Astrocyte of the cerebellum (primary cell): ENCODE results near the gene C1QTNF9B.

Experiments used
- DNase-seq: peaks from one replicate; pipeline ENCODE4 v3.0.0-alpha.2; 2011; ENCODE audit warnings: low read depth
- H3K4me3 ChIP-seq: 2 replicates; pipeline ENCODE4 v1.5.1; 2011; ENCODE audit warnings: mild to moderate bottlenecking, low read depth, low read length, moderate library complexity
- CTCF ChIP-seq: IDR thresholded peaks from 2 replicates; pipeline ENCODE4 v1.5.1; 2012; ENCODE audit warnings: low read length, low read depth, moderate library complexity, mild to moderate bottlenecking; ENCODE audit errors: missing control alignments
- in situ Hi-C: cut with HindIII; loops from 2 replicates; pipeline ENCODE4 v1.10.0; 2017; ENCODE audit warnings: low sequenced_read_pairs

Gene C1QTNF9B

GRCh38 chr13:23844132-23844531 is 53.2 kb downstream of the C1QTNF9B start:
- in situ Hi-C loops, result no loop called here
- no peak for DNase-seq
- H3K4me3 ChIP-seq, result no peak overlapping the region
- no peak for TF ChIP-seq CTCF

GRCh38 chr13:23843436-23843835 is 53.9 kb downstream of the C1QTNF9B start:
- in situ Hi-C loops, result no loop called here
- H3K4me3 ChIP-seq, result no peak overlapping the region
- no peak for DNase-seq
- no peak for TF ChIP-seq CTCF

DNA sequence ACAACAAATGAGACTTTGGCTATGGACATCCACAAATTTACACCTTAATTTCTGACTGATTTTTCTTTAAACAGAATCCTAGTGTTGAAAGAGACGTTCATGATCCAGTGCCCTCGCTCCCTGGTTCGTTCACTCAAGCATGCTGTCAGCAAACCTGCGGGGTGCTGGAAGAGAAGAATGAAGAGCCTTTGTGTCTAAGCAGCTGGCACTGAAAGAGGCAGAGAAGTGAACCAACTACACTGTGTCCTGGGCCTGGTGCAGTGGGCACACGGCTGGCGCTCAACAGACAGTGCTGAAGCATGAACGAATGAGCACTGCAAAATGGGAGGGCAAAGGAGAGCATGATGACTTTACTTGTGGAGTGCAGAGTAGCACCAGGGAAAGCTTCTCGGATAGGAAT is 54.9 kb downstream of the C1QTNF9B start:
- TF ChIP-seq CTCF, result no peak
- in situ Hi-C loops, result no loop called here
- DNase-seq, result no peak
- H3K4me3 ChIP-seq, result no peak overlapping the region
